Erythroblast (primary cell): ENCODE data around the gene LRRC57.

Experiments
- GATA1 ChIP-seq: IDR thresholded peaks from 2 replicates; pipeline ENCODE4 v1.6.1; 2011; ENCODE audit warnings: low read depth, mild to moderate bottlenecking, control low read depth, low read length, moderate library complexity
- POLR2A ChIP-seq: IDR thresholded peaks from 2 replicates; pipeline ENCODE4 v1.6.1; 2011; ENCODE audit warnings: mild to moderate bottlenecking, low read length

DNA sequence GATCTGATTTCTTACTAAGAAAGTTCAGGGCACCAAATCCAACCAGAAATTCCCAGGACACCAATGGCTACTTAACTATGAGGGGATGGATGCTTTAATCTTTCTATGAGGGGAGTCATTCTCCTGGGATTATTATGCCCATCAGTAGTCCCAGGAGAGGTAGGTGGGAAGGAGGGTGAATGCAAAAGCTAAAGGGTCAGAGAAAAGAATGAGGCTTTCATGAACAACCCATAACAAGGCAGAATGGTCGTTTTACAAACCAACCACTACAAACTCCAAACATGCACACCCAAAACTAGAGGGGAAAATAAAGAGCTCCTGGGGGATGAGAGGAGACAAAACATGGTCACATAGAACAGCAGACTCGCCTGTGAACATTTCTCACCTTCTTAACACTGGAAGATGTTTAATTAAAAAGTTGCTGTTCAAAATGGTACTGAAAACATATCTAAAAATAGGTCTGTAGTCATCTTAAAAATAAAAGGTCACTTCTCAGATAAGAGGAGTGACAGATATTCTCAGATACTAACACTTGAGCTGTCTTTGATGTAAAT lies 30.5 kb upstream of the LRRC57 start:
- TF ChIP-seq POLR2A (no peak), GATA1 (no peak)
